Measurements from ENCODE around the gene ANKRD35. TPM values are rescaled to one million over a fixed set of nuclear protein-coding genes. Genes with fewer than 3 reads are reported as not detected.
A peak's percentile ranks its signal among the peaks of the same experiment; 100 is the strongest.
"Not testable (repeated sequence)": the region's sequence is repeated elsewhere in the genome, so short reads cannot be mapped to it uniquely, and the experiment has no call there.

The ANKRD35 gene
- total RNA-seq, 1 donor from 2014 or later = 0.58 TPM

GRCh38 chr1:145837656-145838055, 48.0 kb downstream of the ANKRD35 start:
- Mint-ChIP-seq H3K4me3 (no peak overlapping the region), H3K27me3 (ENCODE audit: low read depth) (no peaks in the 10 kb centered on the region), H3K9me3 (no peaks in the 10 kb centered on the region), H3K36me3 (peaks cover 37% of the 10 kb centered on the region), H3K27ac (no peak overlapping the region), H3K4me1 (no peaks in the 10 kb centered on the region)
- no peak for DNase-seq (ENCODE audit: low spot score in 2 of 2, unreplicated experiment in 2 of 2)
- no peak for TF ChIP-seq CTCF (IDR thresholded peaks at IDR 0.05; ENCODE audit: unreplicated experiment)

GRCh38 chr1:145830810-145831209, 54.9 kb downstream of the ANKRD35 start:
- H3K4me3 Mint-ChIP-seq; H3K4me1 Mint-ChIP-seq; H3K9me3 Mint-ChIP-seq; H3K27me3 Mint-ChIP-seq (ENCODE audit: low read depth); H3K27ac Mint-ChIP-seq; DNase-seq (ENCODE audit: low spot score in 2 of 2, unreplicated experiment in 2 of 2): not testable (repeated sequence)
- H3K36me3 Mint-ChIP-seq = peaks cover 51% of the 10 kb centered on the region

- H3K27ac Mint-ChIP-seq = no peak overlapping the region
- H3K4me1 Mint-ChIP-seq = peaks cover 19% of the 10 kb centered on the region
- no peak for TF ChIP-seq CTCF (IDR thresholded peaks at IDR 0.05; ENCODE audit: unreplicated experiment)
- no peaks in the 10 kb centered on the region for H3K27me3 Mint-ChIP-seq (ENCODE audit: low read depth)
- H3K9me3 Mint-ChIP-seq = no peaks in the 10 kb centered on the region
- no peak overlapping the region for H3K4me3 Mint-ChIP-seq
- DNase-seq (ENCODE audit: low spot score in 2 of 2, unreplicated experiment in 2 of 2) = no peak
- H3K36me3 Mint-ChIP-seq = peaks cover 44% of the 10 kb centered on the region
These were observed 57.2 kb downstream of the ANKRD35 start for GRCh38 chr1:145828367-145829026.

GRCh38 chr1:145827966-145828365, 57.7 kb downstream of the ANKRD35 start:
- TF ChIP-seq CTCF (IDR thresholded peaks at IDR 0.05; ENCODE audit: unreplicated experiment) = no peak
- peaks cover 39% of the 10 kb centered on the region for H3K36me3 Mint-ChIP-seq
- no peak overlapping the region for H3K4me3 Mint-ChIP-seq
- peaks cover 19% of the 10 kb centered on the region for H3K4me1 Mint-ChIP-seq
- no peak for DNase-seq (ENCODE audit: low spot score in 2 of 2, unreplicated experiment in 2 of 2)
- no peaks in the 10 kb centered on the region for H3K27me3 Mint-ChIP-seq (ENCODE audit: low read depth)
- no peaks in the 10 kb centered on the region for H3K9me3 Mint-ChIP-seq
- no peak overlapping the region for H3K27ac Mint-ChIP-seq

- H3K4me3 Mint-ChIP-seq = peak overlapping the region; percentile 94
- no peaks in the 10 kb centered on the region for H3K9me3 Mint-ChIP-seq
- peaks cover 21% of the 10 kb centered on the region for H3K4me1 Mint-ChIP-seq
- H3K27me3 Mint-ChIP-seq (ENCODE audit: low read depth) = no peaks in the 10 kb centered on the region
- no peak for TF ChIP-seq CTCF (IDR thresholded peaks at IDR 0.05; ENCODE audit: unreplicated experiment)
- DNase-seq (ENCODE audit: low spot score in 2 of 2, unreplicated experiment in 2 of 2) = no peak
- peak overlapping the region; percentile 15 for H3K27ac Mint-ChIP-seq
- peaks cover 30% of the 10 kb centered on the region for H3K36me3 Mint-ChIP-seq
These were observed 59.6 kb downstream of the ANKRD35 start for GRCh38 chr1:145826030-145826429.

- Mint-ChIP-seq H3K4me3 (peak overlapping the region; percentile 94), H3K27ac (peak overlapping the region; percentile 99), H3K9me3 (no peaks in the 10 kb centered on the region), H3K27me3 (ENCODE audit: low read depth) (no peaks in the 10 kb centered on the region), H3K4me1 (peaks cover 21% of the 10 kb centered on the region), H3K36me3 (peaks cover 22% of the 10 kb centered on the region)
- no peak for TF ChIP-seq CTCF (IDR thresholded peaks at IDR 0.05; ENCODE audit: unreplicated experiment)
- no peak for DNase-seq (ENCODE audit: low spot score in 2 of 2, unreplicated experiment in 2 of 2)
These were observed 61.2 kb downstream of the ANKRD35 start for GRCh38 chr1:145824499-145824842.
